K562 (cell line): ENCODE measurements around the gene MFAP3. TPM values are rescaled to one million over a fixed set of nuclear protein-coding genes. Genes with fewer than 3 reads are reported as not detected.

ENCODE experiments used
- CEBPZ ChIP-seq: fragments of 150-350 bp; IDR thresholded peaks from 2 replicates; pipeline ENCODE4 v1.6.1; 2014; ENCODE audit warnings: low read depth, mild to moderate bottlenecking, low read length, borderline replicate concordance
- CREBBP ChIP-seq: IDR thresholded peaks from one replicate; pipeline ENCODE4 v1.6.1; 2012; ENCODE audit warnings: low read depth, mild to moderate bottlenecking, control low read depth, inconsistent platforms, low read length
- E2F3 ChIP-seq: fragments of 250-450 bp; sonication (Bioruptor Pico); IDR thresholded peaks from 2 replicates; pipeline ENCODE4 v1.4.0; 2020; ENCODE audit warnings: mild to moderate bottlenecking
- FOXJ2 ChIP-seq: fragments of 200-800 bp; sonication (Bioruptor generic); IDR thresholded peaks from 2 replicates; pipeline ENCODE4 v1.6.1; 2016; ENCODE audit warnings: missing genetic modification characterization, missing compliant biosample characterization
- HOXB6 ChIP-seq: fragments of 250-450 bp; sonication (Bioruptor Pico); IDR thresholded peaks from 2 replicates; pipeline ENCODE4 v1.5.1; 2022; ENCODE audit warnings: mild to moderate bottlenecking, borderline replicate concordance
- MTA1 ChIP-seq: fragments of 450-650 bp; IDR thresholded peaks from 2 replicates; pipeline ENCODE4 v1.6.1; 2017; ENCODE audit warnings: borderline replicate concordance
- NEUROD1 ChIP-seq: fragments of 150-350 bp; IDR thresholded peaks from 2 replicates; pipeline ENCODE4 v1.6.1; 2014; ENCODE audit warnings: borderline replicate concordance, low read length, low read depth; ENCODE audit not compliant: partially characterized antibody
- SETDB1 ChIP-seq: IDR thresholded peaks from one replicate; pipeline ENCODE4 v1.6.1; 2012; ENCODE audit warnings: low read length, control low read depth, inconsistent platforms
- SMAD4 ChIP-seq: fragments of 250-450 bp; sonication (Bioruptor Pico); conservative IDR thresholded peaks from 2 replicates; pipeline ENCODE4 v1.8.0; 2021; ENCODE audit warnings: inconsistent platforms, mild to moderate bottlenecking, moderate library complexity
- SP2 ChIP-seq: IDR thresholded peaks from 2 replicates; pipeline ENCODE4 v1.6.1; 2011; ENCODE audit warnings: mild to moderate bottlenecking, low read depth, low read length, moderate library complexity; ENCODE audit not compliant: poor library complexity, severe bottlenecking; ENCODE audit errors: extremely low read depth
- SRSF3 ChIP-seq: fragments of 200-400 bp; formaldehyde crosslinking; IDR thresholded peaks from 2 replicates; pipeline ENCODE4 v1.6.1; 2016; ENCODE audit warnings: mild to moderate bottlenecking, low read length, moderate library complexity; ENCODE audit not compliant: insufficient read depth
- STAT5A ChIP-seq: IDR thresholded peaks from 2 replicates; pipeline ENCODE4 v1.6.1; 2012; ENCODE audit warnings: low read length, inconsistent platforms, borderline replicate concordance
- TAF1 ChIP-seq: IDR thresholded peaks from 2 replicates; pipeline ENCODE4 v1.6.1; 2011; ENCODE audit warnings: mild to moderate bottlenecking, low read length, moderate library complexity; ENCODE audit not compliant: insufficient read depth, control insufficient read depth, severe bottlenecking; ENCODE audit errors: extremely low read depth
- TEAD4 ChIP-seq, 2 experiments: sonication (generic) in 1 of 2; formaldehyde crosslinking in 1 of 2; IDR thresholded peaks; 2 replicates each; pipeline versions ENCODE4 v1.6.1 to v1.8.0; 2012 to 2022; ENCODE audit warnings: borderline replicate concordance in 1 of 2, inconsistent platforms in 1 of 2, low read length in 1 of 2, mild to moderate bottlenecking in 1 of 2, missing genetic modification reagents in 1 of 2
- ZHX1 ChIP-seq: fragments of 150-350 bp; conservative IDR thresholded peaks from 2 replicates; pipeline ENCODE4 v1.6.1; 2014; ENCODE audit warnings: low read length
- ZNF133 ChIP-seq: fragments of 250-450 bp; sonication (Bioruptor Pico); IDR thresholded peaks from 2 replicates; pipeline ENCODE4 v1.4.0; 2020; ENCODE audit warnings: mild to moderate bottlenecking
- ZNF134 ChIP-seq: fragments of 250-450 bp; sonication (Bioruptor Pico); conservative IDR thresholded peaks from 2 replicates; pipeline ENCODE4 v1.4.0; 2020
- ZNF277 ChIP-seq: fragments of 250-450 bp; sonication (Bioruptor Pico); IDR thresholded peaks from 2 replicates; pipeline ENCODE4 v1.8.0; 2022; ENCODE audit warnings: inconsistent platforms, mild to moderate bottlenecking, moderate library complexity, borderline replicate concordance
- ZNF444 ChIP-seq: fragments of 250-450 bp; sonication (Bioruptor Pico); IDR thresholded peaks from 2 replicates; pipeline ENCODE4 v1.4.0; 2020; ENCODE audit warnings: mild to moderate bottlenecking, moderate library complexity
- ZNF586 ChIP-seq: fragments of 450-650 bp; formaldehyde crosslinking; conservative IDR thresholded peaks from 2 replicates; pipeline ENCODE4 v1.4.0; 2020; ENCODE audit warnings: mild to moderate bottlenecking, moderate library complexity
- ZNF766 ChIP-seq: fragments of 200-800 bp; sonication (Bioruptor generic); conservative IDR thresholded peaks from 2 replicates; pipeline ENCODE4 v1.6.1; 2016; ENCODE audit warnings: missing genetic modification characterization, missing compliant biosample characterization
- polyA plus RNA-seq, 8 experiments: library from polyadenylated mRNA; depleted of rRNA in 4 of 8; stranded (reverse) in 5 of 8; unstranded in 3 of 8; fragments of >200 nt; fragmentation: Nextera tagmentation in 2 of 8; fragmentation: Illumina TruSeq in 1 of 8; extraction: Ambion mirVana in 2 of 8; extraction: Trizol in 1 of 8; gene quantifications; 2 replicates each; pipeline versions ENCODE4 v1.2.1 to v1.2.3, GENCODE V29; 2011 to 2014; ENCODE audit warnings: inconsistent platforms in 1 of 8, missing spikeins in 1 of 8
- total RNA-seq, 7 experiments: library from RNA; depleted of rRNA in 6 of 7; stranded (reverse); fragments of >200 nt in 6 of 7; fragmentation: Illumina TruSeq in 2 of 7; extraction: Trizol in 2 of 7; gene quantifications; 2 replicates each; pipeline versions ENCODE4 v1.2.1 to v1.2.3, GENCODE V29; 2011 to 2021; ENCODE audit warnings: low replicate concordance in 1 of 7

The MFAP3 gene
- total and polyA plus RNA-seq, 9 of the 15 experiments (the other 6 are each of a cell fraction or from before 2014, with no cell fraction given), result 9.5 to 39.1 (median 20.7) TPM

- TF ChIP-seq CEBPZ (no peak), MTA1 (no peak), ZNF444 (CRISPR knock-in tag) (no peak), SETDB1 (no peak), STAT5A (no peak), ZNF134 (CRISPR knock-in tag) (no peak), SMAD4 (CRISPR knock-in tag) (no peak), FOXJ2 (no peak), HOXB6 (CRISPR knock-in tag) (no peak), ZNF766 (CRISPR knock-in tag) (no peak), ZHX1 (no peak), TEAD4 (IDR thresholded peaks at IDR 0.05; ENCODE audit: low read length) (peak; percentile 11; the same call in 1 of the 2 replicates), TEAD4 (CRISPR knock-in tag; IDR thresholded peaks at IDR 0.05; ENCODE audit: borderline replicate concordance) (no peak), NEUROD1 (no peak), SRSF3 (no peak), ZNF586 (CRISPR knock-in tag) (no peak), CREBBP (no peak), ZNF277 (CRISPR knock-in tag) (no peak), SP2 (no peak), TAF1 (peak; percentile 87), ZNF133 (CRISPR knock-in tag) (no peak), E2F3 (CRISPR knock-in tag) (no peak)
Observed at GRCh38 chr5:154038707-154039457, at the start of gene MFAP3, which contains the start of gene FAM114A2 (continued).
